HepG2 (cell line): ENCODE measurements around the gene TMEM107. TPM values are rescaled to one million over a fixed set of nuclear protein-coding genes. Genes with fewer than 3 reads are reported as not detected.
A peak's percentile ranks its signal among the peaks of the same experiment; 100 is the strongest.

Experiments
- CHD4 ChIP-seq: fragments of 200-600 bp; sonication (generic); IDR thresholded peaks from 2 replicates; pipeline ENCODE4 v1.7.0; 2017; ENCODE audit warnings: mild to moderate bottlenecking, low read length, borderline replicate concordance
- FIP1L1 ChIP-seq: fragments of 200-400 bp; formaldehyde crosslinking; IDR thresholded peaks from 2 replicates; pipeline ENCODE4 v1.6.1; 2018; ENCODE audit warnings: low read depth, mild to moderate bottlenecking, low read length, moderate library complexity, borderline replicate concordance; ENCODE audit not compliant: insufficient read depth
- GTF3A ChIP-seq: sonication (generic); formaldehyde crosslinking; conservative IDR thresholded peaks from 2 replicates; pipeline ENCODE4 v1.4.0; 2020; ENCODE audit warnings: mild to moderate bottlenecking, missing genetic modification reagents
- HOXA3 ChIP-seq: sonication (generic); formaldehyde crosslinking; IDR thresholded peaks from 2 replicates; pipeline ENCODE4 v1.5.0; 2020; ENCODE audit warnings: missing genetic modification reagents
- KDM1A ChIP-seq: IDR thresholded peaks from 2 replicates; pipeline ENCODE4 v1.6.1; 2016; ENCODE audit warnings: missing compliant biosample characterization
- KLF16 ChIP-seq, 2 experiments: sonication (generic) in 1 of 2; formaldehyde crosslinking in 1 of 2; IDR thresholded peaks; 2 replicates each; pipeline versions ENCODE4 v1.6.1 to v1.8.0; 2016 to 2023; ENCODE audit warnings: missing genetic modification reagents in 2 of 2, missing compliant biosample characterization in 1 of 2
- MED8 ChIP-seq: sonication (generic); formaldehyde crosslinking; IDR thresholded peaks from 2 replicates; pipeline ENCODE4 v1.8.1; 2023; ENCODE audit warnings: mild to moderate bottlenecking, missing genetic modification reagents; ENCODE audit not compliant: insufficient replicate concordance
- NFE2 ChIP-seq: sonication (generic); formaldehyde crosslinking; IDR thresholded peaks from 2 replicates; pipeline ENCODE4 v1.4.0; 2020; ENCODE audit warnings: missing genetic modification reagents
- NFE2L1 ChIP-seq: sonication (generic); formaldehyde crosslinking; IDR thresholded peaks from 2 replicates; pipeline ENCODE4 v1.4.0; 2020; ENCODE audit warnings: missing genetic modification reagents, mild to moderate bottlenecking, borderline replicate concordance
- NR2F6 ChIP-seq, 2 experiments: IDR thresholded peaks; 2 replicates each; pipeline ENCODE4 v1.6.1; 2016; ENCODE audit warnings: antibody characterized with exemption in 1 of 2, mild to moderate bottlenecking in 1 of 2
- PLSCR1 ChIP-seq: sonication (generic); formaldehyde crosslinking; IDR thresholded peaks from 2 replicates; pipeline ENCODE4 v1.5.0; 2020; ENCODE audit warnings: missing genetic modification reagents, mild to moderate bottlenecking, borderline replicate concordance
- RFXAP ChIP-seq: sonication (generic); formaldehyde crosslinking; IDR thresholded peaks from 2 replicates; pipeline ENCODE4 v1.4.0; 2020; ENCODE audit warnings: missing genetic modification reagents, borderline replicate concordance
- SIN3A ChIP-seq: IDR thresholded peaks from 2 replicates; pipeline ENCODE4 v1.6.1; 2011; ENCODE audit warnings: low read depth, mild to moderate bottlenecking, control low read depth, low read length, borderline replicate concordance
- STAT6 ChIP-seq: sonication (generic); formaldehyde crosslinking; IDR thresholded peaks from 2 replicates; pipeline ENCODE4 v1.4.0; 2020; ENCODE audit warnings: missing genetic modification reagents, mild to moderate bottlenecking, borderline replicate concordance
- ZBTB7B ChIP-seq: sonication (generic); formaldehyde crosslinking; IDR thresholded peaks from 2 replicates; pipeline ENCODE4 v1.4.0; 2020; ENCODE audit warnings: missing genetic modification reagents
- ZFP90 ChIP-seq: sonication (generic); formaldehyde crosslinking; IDR thresholded peaks from 2 replicates; pipeline ENCODE4 v1.8.0; 2022; ENCODE audit warnings: missing genetic modification reagents, mild to moderate bottlenecking, inconsistent platforms, borderline replicate concordance
- ZNF281 ChIP-seq: sonication (generic); formaldehyde crosslinking; IDR thresholded peaks from 2 replicates; pipeline ENCODE4 v1.4.0; 2020; ENCODE audit warnings: missing genetic modification reagents, borderline replicate concordance
- ZNF597 ChIP-seq: sonication (generic); formaldehyde crosslinking; IDR thresholded peaks from 2 replicates; pipeline ENCODE4 v1.5.0; 2020; ENCODE audit warnings: missing genetic modification reagents
- polyA plus RNA-seq, 8 experiments: library from polyadenylated mRNA; depleted of rRNA in 3 of 8; stranded (reverse) in 7 of 8; unstranded in 1 of 8; fragments of >200 nt; fragmentation: Illumina TruSeq in 4 of 8; extraction: Trizol in 4 of 8; gene quantifications; 2 replicates each; pipeline versions ENCODE4 v1.2.1 to v1.2.3, GENCODE V29; 2011 to 2016; ENCODE audit warnings: low read depth in 4 of 8, missing spikeins in 1 of 8, mixed read lengths in 1 of 8; ENCODE audit not compliant: insufficient read depth in 1 of 8
- total RNA-seq, 5 experiments: library from RNA; depleted of rRNA; stranded (reverse); fragments of >200 nt; fragmentation: Illumina TruSeq; extraction: Trizol; gene quantifications; 2 replicates each; pipeline ENCODE4 v1.2.3, GENCODE V29; 2016; ENCODE audit warnings: low read depth in 1 of 5
- TF ChIP-seq, protein P1 (sequence below): sonication (generic); formaldehyde crosslinking; IDR thresholded peaks from 2 replicates; pipeline ENCODE4 v1.4.0; 2020; ENCODE audit warnings: missing genetic modification reagents

Gene TMEM107
- total and polyA plus RNA-seq, 2 of the 13 experiments (the other 11 are each of a cell fraction or from before 2014, with no cell fraction given) = 7.2 to 15.3 TPM

DNA sequence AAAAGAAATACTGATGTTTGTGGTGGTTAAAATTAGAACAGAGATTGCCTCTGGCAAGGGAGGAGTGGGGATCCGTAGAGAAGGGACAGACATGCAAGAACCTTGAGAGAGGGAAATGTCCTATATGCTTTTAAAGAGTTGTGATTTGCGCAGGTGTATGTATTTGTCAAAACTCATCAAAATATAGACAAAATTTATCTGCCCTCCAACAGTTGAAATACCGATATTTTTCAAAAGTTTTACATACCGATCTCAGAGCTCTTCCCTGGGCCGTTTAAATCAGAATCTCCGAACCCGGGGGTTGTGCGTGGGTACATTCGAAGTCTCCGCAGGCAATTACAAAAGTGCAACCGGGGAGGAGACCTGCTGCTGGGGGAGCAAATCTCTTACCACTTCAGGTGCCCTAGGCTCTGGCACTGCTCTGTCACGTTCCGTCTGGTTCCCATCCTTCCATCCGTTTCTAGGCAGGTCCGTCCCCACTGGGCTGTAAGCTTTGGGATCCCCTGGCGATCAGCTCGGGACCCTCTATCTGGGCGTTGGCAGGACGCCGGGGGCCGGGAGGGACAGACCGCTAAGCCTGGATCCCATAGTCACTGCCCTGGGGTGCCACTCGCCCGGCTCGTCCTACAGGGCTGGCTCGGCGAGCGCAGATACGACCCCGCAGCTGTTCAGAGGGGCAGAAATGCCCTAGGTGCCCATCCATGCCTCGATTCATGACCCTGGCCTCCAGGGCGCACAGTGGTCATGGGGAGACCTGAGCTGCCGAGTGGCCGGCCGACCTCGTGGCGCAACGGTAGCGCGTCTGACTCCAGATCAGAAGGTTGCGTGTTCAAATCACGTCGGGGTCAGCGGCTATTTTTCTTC lies 9.6 kb upstream of the TMEM107 start (continued):
- TF ChIP-seq NFE2L1 (CRISPR knock-in tag) = no peak
- TF ChIP-seq NFE2 (CRISPR knock-in tag) = no peak
- TF ChIP-seq KDM1A (CRISPR knock-in tag) = peak; percentile 61
- peak; percentile 61 for TF ChIP-seq HOXA3 (CRISPR knock-in tag)
- no peak for TF ChIP-seq MED8 (CRISPR knock-in tag)
- no peak for TF ChIP-seq ZNF597 (CRISPR knock-in tag)
- TF ChIP-seq GTF3A (CRISPR knock-in tag) = no peak
- TF ChIP-seq SIN3A = 0 out of 2 replicates have a peak, but pooled peaks have one; percentile 50
- TF ChIP-seq CHD4 = no peak
- no peak for TF ChIP-seq ZFP90 (CRISPR knock-in tag)
- peak; percentile 93 for TF ChIP-seq ZBTB7B (CRISPR knock-in tag)
- no peak; the same call in 1 of the 2 replicates for TF ChIP-seq ZNF281
- TF ChIP-seq, protein P1, sequence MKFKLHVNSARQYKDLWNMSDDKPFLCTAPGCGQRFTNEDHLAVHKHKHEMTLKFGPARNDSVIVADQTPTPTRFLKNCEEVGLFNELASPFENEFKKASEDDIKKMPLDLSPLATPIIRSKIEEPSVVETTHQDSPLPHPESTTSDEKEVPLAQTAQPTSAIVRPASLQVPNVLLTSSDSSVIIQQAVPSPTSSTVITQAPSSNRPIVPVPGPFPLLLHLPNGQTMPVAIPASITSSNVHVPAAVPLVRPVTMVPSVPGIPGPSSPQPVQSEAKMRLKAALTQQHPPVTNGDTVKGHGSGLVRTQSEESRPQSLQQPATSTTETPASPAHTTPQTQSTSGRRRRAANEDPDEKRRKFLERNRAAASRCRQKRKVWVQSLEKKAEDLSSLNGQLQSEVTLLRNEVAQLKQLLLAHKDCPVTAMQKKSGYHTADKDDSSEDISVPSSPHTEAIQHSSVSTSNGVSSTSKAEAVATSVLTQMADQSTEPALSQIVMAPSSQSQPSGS (CRISPR knock-in tag) = peak; percentile 58; the same call in 1 of the 2 replicates
- peak; percentile 35; the same call in 1 of the 2 replicates for TF ChIP-seq NR2F6 (IDR thresholded peaks at IDR 0.05)
- peak; percentile 74; the same call in 1 of the 2 replicates for TF ChIP-seq NR2F6 (CRISPR knock-in tag; IDR thresholded peaks at IDR 0.05)
- TF ChIP-seq KLF16 (CRISPR knock-in tag; IDR thresholded peaks at IDR 0.05) = no peak
- TF ChIP-seq RFXAP (CRISPR knock-in tag) = no peak
- no peak for TF ChIP-seq PLSCR1 (CRISPR knock-in tag)
- TF ChIP-seq STAT6 (CRISPR knock-in tag) = no peak
- no peak for TF ChIP-seq FIP1L1
